Ovary (tissue), 9 donors: Measurements from ENCODE around the gene RPS23. TPM values are rescaled to one million over a fixed set of nuclear protein-coding genes. Genes with fewer than 3 reads are reported as not detected.

Source experiments
- DNase-seq, 5 donors: peaks; one replicate each; pipeline ENCODE4 v3.0.0-alpha.2; 2019 to 2020
- H3K27ac ChIP-seq, 2 donors: fragments of 200-600 bp; one replicate each; pipeline versions ENCODE4 v1.5.1 to v1.8.0; 2019 to 2022
- H3K27me3 ChIP-seq: fragments of 200-600 bp; one replicate; pipeline ENCODE4 v1.8.0; 2022
- H3K36me3 ChIP-seq: fragments of 200-600 bp; sonication (generic); one replicate; pipeline ENCODE4 v1.5.1; 2019
- H3K4me1 ChIP-seq: one replicate; pipeline ENCODE4 v1.8.1; 2013; ENCODE audit warnings: mild to moderate bottlenecking, moderate library complexity; ENCODE audit not compliant: insufficient read depth
- H3K4me3 ChIP-seq: fragments of 200-600 bp; sonication (generic); one replicate; pipeline ENCODE4 v1.5.1; 2017
- H3K9me3 ChIP-seq, 2 donors: fragments of 200-600 bp in 1 of 2; sonication (generic) in 1 of 2; one replicate each; pipeline versions ENCODE4 v1.5.1 to v1.8.1; 2013 to 2019; ENCODE audit warnings: mild to moderate bottlenecking in 1 of 2, moderate library complexity in 1 of 2
- EP300 ChIP-seq: sonication (generic); formaldehyde crosslinking; IDR thresholded peaks from one replicate; pipeline ENCODE4 v1.6.1; 2017; ENCODE audit warnings: antibody characterized with exemption
- POLR2A ChIP-seq: fragments of 450-650 bp; IDR thresholded peaks from one replicate; pipeline ENCODE4 v1.6.1; 2017; ENCODE audit warnings: antibody characterized with exemption, mild to moderate bottlenecking, moderate library complexity
- WGBS, 3 donors: extraction: QIAGEN DNeasy Blood & Tissue Kit in 1 of 3; methylation state at CpG; one replicate each; pipeline versions ENCODE4 v1.1.5 to v1.1.7; 2013 to 2017; 5-methylcytosine and 5-hydroxymethylcytosine counted together
- intact Hi-C, 4 donors: fragments of 100-400 bp; cut with DNase I; formaldehyde crosslinking; loops; one replicate each; pipeline versions ENCODE4 v1.11.0 to v1.15.1; 2022 to 2023
- polyA plus RNA-seq, 2 donors: library from polyadenylated mRNA; stranded (reverse); fragments of 200-250 nt in 1 of 2; fragments of 350-450 nt in 1 of 2; fragmentation: Illumina TruSeq in 1 of 2; extraction: RNeasy Lipid Tissue Mini Kit (QIAGEN cat#74804) in 1 of 2; gene quantifications; one replicate each; pipeline ENCODE4 v1.2.3, GENCODE V29; 2013 to 2014
- small RNA-seq: library from RNA; depleted of rRNA; stranded (forward); fragments of <200 nt; gene quantifications from one replicate; pipeline ENCODE3, GENCODE V24; 2016
- total RNA-seq, 7 donors: library from RNA; depleted of rRNA in 2 of 7; stranded (reverse); fragments of >200 nt in 2 of 7; fragmentation: NEBNext Ultra II Directional in 3 of 7; extraction: Animal tissue kit (Norgen Biotek cat#: 25700) in 3 of 7; gene quantifications; one replicate each; pipeline versions ENCODE4 v1.1.0 to v1.2.4, GENCODE V29; 2016 to 2023
- TF ChIP-seq, protein P1 (sequence below), 3 donors: fragments of 450-650 bp in 2 of 3; fragments of 200-600 bp in 1 of 3; IDR thresholded peaks; one replicate each; pipeline versions ENCODE4 v1.5.1 to v1.8.0; 2016 to 2022; ENCODE audit warnings: antibody characterized with exemption in 3 of 3, mild to moderate bottlenecking in 1 of 3
- donor health status: DM: no; HTN: no; CAD: no; lungs with moderate emphysema.
- donor health status: DM: no; HTN: no; CAD: no.
- donor health status: Bipolar disorder and iron deficiency.
- donor health status: DM: yes; HTN: yes; CAD: no.
- donor health status: DM: no; HTN: no; CAD: no.
- donor health status: DM: yes; HTN: yes; CAD: no.

Gene RPS23
- total and polyA plus RNA-seq, 9 donors, result 3,397 to 8,268 (median 4,763) TPM

- Histone ChIP-seq H3K4me3 (no peak overlapping the region), H3K9me3 (no peaks in the 10 kb centered on the region), H3K4me1 (peaks cover 1% of the 10 kb centered on the region), H3K27ac (no peak overlapping the region), H3K27me3 (no peaks in the 10 kb centered on the region), H3K36me3 (no peaks in the 10 kb centered on the region)
- intact Hi-C loops, result no loop called here
- WGBS, 3 donors, result 64 to 72% (median 65%) methylated on average over 5 of the region's 5 CpGs
- no peak for DNase-seq
- TF ChIP-seq, protein P1, sequence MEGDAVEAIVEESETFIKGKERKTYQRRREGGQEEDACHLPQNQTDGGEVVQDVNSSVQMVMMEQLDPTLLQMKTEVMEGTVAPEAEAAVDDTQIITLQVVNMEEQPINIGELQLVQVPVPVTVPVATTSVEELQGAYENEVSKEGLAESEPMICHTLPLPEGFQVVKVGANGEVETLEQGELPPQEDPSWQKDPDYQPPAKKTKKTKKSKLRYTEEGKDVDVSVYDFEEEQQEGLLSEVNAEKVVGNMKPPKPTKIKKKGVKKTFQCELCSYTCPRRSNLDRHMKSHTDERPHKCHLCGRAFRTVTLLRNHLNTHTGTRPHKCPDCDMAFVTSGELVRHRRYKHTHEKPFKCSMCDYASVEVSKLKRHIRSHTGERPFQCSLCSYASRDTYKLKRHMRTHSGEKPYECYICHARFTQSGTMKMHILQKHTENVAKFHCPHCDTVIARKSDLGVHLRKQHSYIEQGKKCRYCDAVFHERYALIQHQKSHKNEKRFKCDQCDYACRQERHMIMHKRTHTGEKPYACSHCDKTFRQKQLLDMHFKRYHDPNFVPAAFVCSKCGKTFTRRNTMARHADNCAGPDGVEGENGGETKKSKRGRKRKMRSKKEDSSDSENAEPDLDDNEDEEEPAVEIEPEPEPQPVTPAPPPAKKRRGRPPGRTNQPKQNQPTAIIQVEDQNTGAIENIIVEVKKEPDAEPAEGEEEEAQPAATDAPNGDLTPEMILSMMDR (IDR thresholded peaks at IDR 0.05), result no peak
- TF ChIP-seq POLR2A, result no peak
- TF ChIP-seq EP300, result no peak
These were observed 43.3 kb downstream of the RPS23 start for GRCh38 chr5:82234885-82235284.

DNA sequence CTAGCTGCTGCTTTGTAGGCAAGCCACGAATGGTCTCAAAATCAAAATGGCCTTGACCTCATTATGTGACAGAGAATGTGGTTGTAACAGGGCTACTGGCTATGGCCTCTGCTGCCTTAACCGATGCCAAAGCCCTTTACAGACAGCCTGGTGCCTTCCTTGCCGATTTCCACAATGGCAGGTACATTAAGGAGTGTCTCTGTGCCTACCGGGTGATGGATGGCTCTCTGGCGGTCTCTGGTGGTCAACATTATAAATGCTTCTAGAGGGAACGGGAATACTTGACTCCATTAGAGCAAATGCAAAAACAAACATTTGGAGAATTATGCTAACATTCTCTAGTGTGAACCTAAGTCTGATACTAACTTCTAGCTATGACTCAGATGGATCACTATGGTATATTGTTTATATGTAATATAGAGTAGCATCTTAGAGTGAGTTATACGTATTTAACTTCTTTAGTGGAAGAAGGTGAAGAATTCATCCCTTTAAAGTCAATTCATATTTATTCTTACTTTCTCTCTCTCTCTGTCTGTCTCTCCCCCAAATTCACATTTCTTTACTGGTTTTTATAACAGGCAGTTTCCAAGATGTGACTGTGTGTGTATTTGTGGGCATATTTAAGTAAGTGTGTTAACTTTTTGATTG lies 52.5 kb downstream of the RPS23 start:
- intact Hi-C loops, result no loop called here

More for the DNA sequence above, 52.5 kb downstream of the RPS23 start:
- 11 to 12% (median 11%) methylated on average over 7 of the region's 7 CpGs for WGBS, 3 donors
- no peaks in the 10 kb centered on the region for H3K27me3 ChIP-seq
- DNase-seq, result peak; percentile 35 to 64 (median 53)
- no peaks in the 10 kb centered on the region for H3K9me3 ChIP-seq
- H3K27ac ChIP-seq, result no peak overlapping the region
- H3K36me3 ChIP-seq, result no peaks in the 10 kb centered on the region
- H3K4me3 ChIP-seq, result no peak overlapping the region
- no peak for TF ChIP-seq EP300
- TF ChIP-seq POLR2A, result no peak
- TF ChIP-seq, protein P1 (IDR thresholded peaks at IDR 0.05), result peak; percentile 43 to 73 (median 67)
- H3K4me1 ChIP-seq, result peaks cover 3% of the 10 kb centered on the region

Small RNAs within 50 kb of the gene (small RNA-seq; reads per million reads assigned to genes)
- not detected for gene AC010598.1
